ENCODE results near the gene ZFAND3. TPM values are rescaled to one million over a fixed set of nuclear protein-coding genes. Genes with fewer than 3 reads are reported as not detected.

ZFAND3 gene
- total and polyA plus RNA-seq, 2 donors (not counting 3 experiments of a cell fraction or from before 2014, with no cell fraction given): 15.4 to 54.2 TPM

- peaks cover 3% of the 10 kb centered on the region in 2 experiments for H3K36me3 ChIP-seq (ENCODE audit: control insufficient read depth in 2 of 2, extremely low read depth in 1 of 2, insufficient read depth in 2 of 2, low read length in 2 of 2)
- DNase-seq (ENCODE audit: low read depth, low spot score) (no peak), FAIRE-seq (no peak)
- no peak overlapping the region for H3K9ac ChIP-seq (replicated peaks; ENCODE audit: extremely low read depth, insufficient read depth, low read length)
- no peaks in the 10 kb centered on the region for H3K9me1 ChIP-seq (replicated peaks; ENCODE audit: control insufficient read depth, extremely low read depth, insufficient read depth, low read length)
- no peaks in the 10 kb centered on the region for H3K27me3 ChIP-seq (ENCODE audit: control insufficient read depth in 2 of 2, insufficient read depth in 2 of 2, low read length in 2 of 2)
- no peak overlapping the region for H3K4me3 ChIP-seq (replicated peaks in 1 of 3; ENCODE audit: insufficient read depth in 1 of 3, low read depth in 1 of 3, low read length in 3 of 3)
- no TSS peak for BruUV-seq (replicated peaks)
- peaks cover 4% of the 10 kb centered on the region for H4K20me1 ChIP-seq (replicated peaks; ENCODE audit: control insufficient read depth, extremely low read depth, insufficient read depth, low read length)
- H3K27ac ChIP-seq (ENCODE audit: insufficient read depth, low read depth, low read length): no peak overlapping the region
- CTCF ChIA-PET: no interaction called here
- no peak overlapping the region for H2AFZ ChIP-seq (ENCODE audit: low read depth, low read length)
- dilution Hi-C loops (cut with MboI; ENCODE audit: extremely low pct_ligation_motif_present, low sequenced_read_pairs) (no loop called here), intact Hi-C loops (cut with micrococcal nuclease) (no loop called here)
- no peaks in the 10 kb centered on the region for H3K9me3 ChIP-seq (replicated peaks; ENCODE audit: control insufficient read depth, insufficient read depth, low read length)
- TF ChIP-seq, protein P1, sequence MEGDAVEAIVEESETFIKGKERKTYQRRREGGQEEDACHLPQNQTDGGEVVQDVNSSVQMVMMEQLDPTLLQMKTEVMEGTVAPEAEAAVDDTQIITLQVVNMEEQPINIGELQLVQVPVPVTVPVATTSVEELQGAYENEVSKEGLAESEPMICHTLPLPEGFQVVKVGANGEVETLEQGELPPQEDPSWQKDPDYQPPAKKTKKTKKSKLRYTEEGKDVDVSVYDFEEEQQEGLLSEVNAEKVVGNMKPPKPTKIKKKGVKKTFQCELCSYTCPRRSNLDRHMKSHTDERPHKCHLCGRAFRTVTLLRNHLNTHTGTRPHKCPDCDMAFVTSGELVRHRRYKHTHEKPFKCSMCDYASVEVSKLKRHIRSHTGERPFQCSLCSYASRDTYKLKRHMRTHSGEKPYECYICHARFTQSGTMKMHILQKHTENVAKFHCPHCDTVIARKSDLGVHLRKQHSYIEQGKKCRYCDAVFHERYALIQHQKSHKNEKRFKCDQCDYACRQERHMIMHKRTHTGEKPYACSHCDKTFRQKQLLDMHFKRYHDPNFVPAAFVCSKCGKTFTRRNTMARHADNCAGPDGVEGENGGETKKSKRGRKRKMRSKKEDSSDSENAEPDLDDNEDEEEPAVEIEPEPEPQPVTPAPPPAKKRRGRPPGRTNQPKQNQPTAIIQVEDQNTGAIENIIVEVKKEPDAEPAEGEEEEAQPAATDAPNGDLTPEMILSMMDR (IDR thresholded peaks at IDR 0.05; ENCODE audit: extremely low read depth in 1 of 2, insufficient read depth in 1 of 2, low read depth in 1 of 2, low read length in 2 of 2): no peak
- TF ChIP-seq, protein P2, sequence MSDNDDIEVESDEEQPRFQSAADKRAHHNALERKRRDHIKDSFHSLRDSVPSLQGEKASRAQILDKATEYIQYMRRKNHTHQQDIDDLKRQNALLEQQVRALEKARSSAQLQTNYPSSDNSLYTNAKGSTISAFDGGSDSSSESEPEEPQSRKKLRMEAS (IDR thresholded peaks at IDR 0.05; ENCODE audit: insufficient read depth, insufficient read length): no peak
- TF ChIP-seq FOS (IDR thresholded peaks at IDR 0.05; ENCODE audit: borderline replicate concordance, insufficient read depth, low read length) (no peak), EZH2 (IDR thresholded peaks at IDR 0.05; ENCODE audit: borderline replicate concordance, low read depth, low read length, severe bottlenecking) (no peak), POLR2AphosphoS5 (IDR thresholded peaks at IDR 0.05; ENCODE audit: insufficient read depth, low read depth, low read length) (no peak), GATA2 (IDR thresholded peaks at IDR 0.05; ENCODE audit: insufficient read depth, insufficient read length, low read depth, low read length) (no peak), JUN (IDR thresholded peaks at IDR 0.05; ENCODE audit: borderline replicate concordance, insufficient read depth, insufficient read length, low read depth) (no peak), MYC (IDR thresholded peaks at IDR 0.05; ENCODE audit: low read depth, low read length) (no peak), POLR2A (IDR thresholded peaks at IDR 0.05; ENCODE audit: low read depth, low read length) (no peak)
- POLR2A ChIA-PET: interaction anchor here (0.6 kb wide), 1 partner anchor 54 kb away, joined by 3 read pairs; no protein-coding TSS in a partner anchor
- H3K4me1 ChIP-seq (ENCODE audit: control insufficient read depth, extremely low read depth, insufficient read depth, low read length): peaks cover 8% of the 10 kb centered on the region
- no peak overlapping the region for H3K4me2 ChIP-seq (ENCODE audit: insufficient read depth, low read length)
- H3K79me2 ChIP-seq (ENCODE audit: control insufficient read depth, insufficient read depth, low read length): peaks cover 11% of the 10 kb centered on the region
Observed at GRCh38 chr6:38079537-38079936, 260.0 kb downstream of the ZFAND3 start.
